ENCODE data around the gene MOB3A.
"Not testable (repeated sequence)": the region's sequence is repeated elsewhere in the genome, so short reads cannot be mapped to it uniquely, and the experiment has no call there.

Gene MOB3A

GRCh38 chr19:2034729-2035589 is 61.2 kb downstream of the MOB3A start:
- TF ChIP-seq EZH2phosphoT487 (IDR thresholded peaks at IDR 0.05; ENCODE audit: borderline replicate concordance) (no peak), CTCF (conservative IDR thresholded peaks at IDR 0.05; ENCODE audit: low read length) (no peak)
- H3K79me2 ChIP-seq (ENCODE audit: insufficient read depth, low read length), result no peaks in the 10 kb centered on the region
- H3K4me2 ChIP-seq (ENCODE audit: low read depth, low read length, poor library complexity, severe bottlenecking), result no peak overlapping the region
- peaks cover 4% of the 10 kb centered on the region; the same call in 1 of the 2 replicates for H3K36me3 ChIP-seq (ENCODE audit: insufficient read depth, low read length)
- no peaks in the 10 kb centered on the region for H3K27me3 ChIP-seq (ENCODE audit: insufficient read depth, low read length, poor library complexity, severe bottlenecking)
- no peaks in the 10 kb centered on the region for H3K9me2 ChIP-seq (replicated peaks; ENCODE audit: low read depth, low read length)
- peaks cover 6% of the 10 kb centered on the region; the same call in 1 of the 2 replicates for H3F3A ChIP-seq (ENCODE audit: low read depth)
- H3K4me3 ChIP-seq (ENCODE audit: low read length, poor library complexity, severe bottlenecking), result no peak overlapping the region
- no peaks in the 10 kb centered on the region for H3K9me3 ChIP-seq (ENCODE audit: insufficient read depth, low read depth, low read length)
- no peak overlapping the region for H3K9ac ChIP-seq (ENCODE audit: low read depth, low read length, poor library complexity, severe bottlenecking)
- H3K4me1 ChIP-seq (ENCODE audit: insufficient read depth, low read length, poor library complexity, severe bottlenecking), result peaks cover 17% of the 10 kb centered on the region
- H4K20me1 ChIP-seq (ENCODE audit: insufficient read depth, low read length, poor library complexity, severe bottlenecking), result peaks cover 3% of the 10 kb centered on the region
- H2AFZ ChIP-seq (ENCODE audit: low read length), result no peak overlapping the region

DNA sequence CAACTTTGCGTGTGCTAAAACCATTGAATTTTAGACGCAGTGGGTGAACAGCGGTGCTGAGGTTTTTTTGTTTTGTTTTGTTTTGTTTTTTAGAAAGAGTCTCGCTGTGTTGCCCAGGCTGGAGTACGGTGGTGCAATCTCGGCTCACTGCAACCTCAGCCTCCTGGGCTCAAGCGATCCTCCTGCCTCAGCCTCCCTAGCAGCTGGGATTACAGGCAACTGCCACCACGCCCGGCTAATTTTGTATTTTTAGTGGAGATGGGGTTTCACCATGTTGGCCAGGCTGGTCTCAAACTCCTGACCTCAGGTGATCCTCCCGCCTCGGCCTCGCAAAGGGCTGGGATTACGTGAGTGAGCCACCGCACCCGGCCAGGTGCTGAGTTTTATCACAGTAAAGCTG is 61.9 kb downstream of the MOB3A start:
- not testable (repeated sequence) for H3K9me3 ChIP-seq (ENCODE audit: insufficient read depth, low read depth, low read length); H3K4me3 ChIP-seq (ENCODE audit: low read length, poor library complexity, severe bottlenecking); H3K79me2 ChIP-seq (ENCODE audit: insufficient read depth, low read length); H3K9ac ChIP-seq (ENCODE audit: low read depth, low read length, poor library complexity, severe bottlenecking); H3K9me2 ChIP-seq (replicated peaks; ENCODE audit: low read depth, low read length); H3K27me3 ChIP-seq (ENCODE audit: insufficient read depth, low read length, poor library complexity, severe bottlenecking); H3K4me2 ChIP-seq (ENCODE audit: low read depth, low read length, poor library complexity, severe bottlenecking); H4K20me1 ChIP-seq (ENCODE audit: insufficient read depth, low read length, poor library complexity, severe bottlenecking); H3K36me3 ChIP-seq (ENCODE audit: insufficient read depth, low read length); H2AFZ ChIP-seq (ENCODE audit: low read length); H3F3A ChIP-seq (ENCODE audit: low read depth)
- peaks cover 17% of the 10 kb centered on the region for H3K4me1 ChIP-seq (ENCODE audit: insufficient read depth, low read length, poor library complexity, severe bottlenecking)

- no peaks in the 10 kb centered on the region for H3K9me2 ChIP-seq (replicated peaks; ENCODE audit: low read depth, low read length)
- H4K20me1 ChIP-seq (ENCODE audit: insufficient read depth, low read length, poor library complexity, severe bottlenecking), result no peaks in the 10 kb centered on the region
- no peaks in the 10 kb centered on the region for H3K27me3 ChIP-seq (ENCODE audit: insufficient read depth, low read length, poor library complexity, severe bottlenecking)
- no peak overlapping the region for H3K9ac ChIP-seq (ENCODE audit: low read depth, low read length, poor library complexity, severe bottlenecking)
- TF ChIP-seq EZH2phosphoT487 (IDR thresholded peaks at IDR 0.05; ENCODE audit: borderline replicate concordance), result no peak
- no peaks in the 10 kb centered on the region for H3K9me3 ChIP-seq (ENCODE audit: insufficient read depth, low read depth, low read length)
- no peaks in the 10 kb centered on the region for H3K36me3 ChIP-seq (ENCODE audit: insufficient read depth, low read length)
- H3K4me2 ChIP-seq (ENCODE audit: low read depth, low read length, poor library complexity, severe bottlenecking), result no peak overlapping the region
- no peak overlapping the region for H3K4me3 ChIP-seq (ENCODE audit: low read length, poor library complexity, severe bottlenecking)
- H3K4me1 ChIP-seq (ENCODE audit: insufficient read depth, low read length, poor library complexity, severe bottlenecking), result peaks cover 17% of the 10 kb centered on the region
- H2AFZ ChIP-seq (ENCODE audit: low read length), result no peak overlapping the region
- peaks cover 6% of the 10 kb centered on the region; the same call in 1 of the 2 replicates for H3F3A ChIP-seq (ENCODE audit: low read depth)
- H3K79me2 ChIP-seq (ENCODE audit: insufficient read depth, low read length), result no peaks in the 10 kb centered on the region
Observed at GRCh38 chr19:2033825-2034159, 62.3 kb downstream of the MOB3A start.

GRCh38 chr19:2033115-2033824 is 62.9 kb downstream of the MOB3A start:
- peaks cover 6% of the 10 kb centered on the region; the same call in 1 of the 2 replicates for H3F3A ChIP-seq (ENCODE audit: low read depth)
- no peaks in the 10 kb centered on the region for H3K9me2 ChIP-seq (replicated peaks; ENCODE audit: low read depth, low read length)
- TF ChIP-seq CTCF (conservative IDR thresholded peaks at IDR 0.05; ENCODE audit: low read length) (no peak), EZH2phosphoT487 (IDR thresholded peaks at IDR 0.05; ENCODE audit: borderline replicate concordance) (no peak)
- peak overlapping the region; percentile 66 for H3K9ac ChIP-seq (ENCODE audit: low read depth, low read length, poor library complexity, severe bottlenecking)
- no peaks in the 10 kb centered on the region for H3K27me3 ChIP-seq (ENCODE audit: insufficient read depth, low read length, poor library complexity, severe bottlenecking)
- H2AFZ ChIP-seq (ENCODE audit: low read length), result no peak overlapping the region
- H3K79me2 ChIP-seq (ENCODE audit: insufficient read depth, low read length), result no peaks in the 10 kb centered on the region
- H3K4me1 ChIP-seq (ENCODE audit: insufficient read depth, low read length, poor library complexity, severe bottlenecking), result peaks cover 17% of the 10 kb centered on the region
- H3K36me3 ChIP-seq (ENCODE audit: insufficient read depth, low read length), result no peaks in the 10 kb centered on the region
- H3K4me2 ChIP-seq (ENCODE audit: low read depth, low read length, poor library complexity, severe bottlenecking), result peak overlapping the region; percentile 83
- H4K20me1 ChIP-seq (ENCODE audit: insufficient read depth, low read length, poor library complexity, severe bottlenecking), result no peaks in the 10 kb centered on the region
- H3K4me3 ChIP-seq (ENCODE audit: low read length, poor library complexity, severe bottlenecking), result no peak overlapping the region
- H3K9me3 ChIP-seq (ENCODE audit: insufficient read depth, low read depth, low read length), result no peaks in the 10 kb centered on the region

Measured in Loucy (cell line).